Measurements from ENCODE around the gene NTRK1. TPM values are rescaled to one million over a fixed set of nuclear protein-coding genes. Genes with fewer than 3 reads are reported as not detected.

NTRK1 gene
- total RNA-seq, 1 experiment from 2014 or later: 0.89 TPM

DNA sequence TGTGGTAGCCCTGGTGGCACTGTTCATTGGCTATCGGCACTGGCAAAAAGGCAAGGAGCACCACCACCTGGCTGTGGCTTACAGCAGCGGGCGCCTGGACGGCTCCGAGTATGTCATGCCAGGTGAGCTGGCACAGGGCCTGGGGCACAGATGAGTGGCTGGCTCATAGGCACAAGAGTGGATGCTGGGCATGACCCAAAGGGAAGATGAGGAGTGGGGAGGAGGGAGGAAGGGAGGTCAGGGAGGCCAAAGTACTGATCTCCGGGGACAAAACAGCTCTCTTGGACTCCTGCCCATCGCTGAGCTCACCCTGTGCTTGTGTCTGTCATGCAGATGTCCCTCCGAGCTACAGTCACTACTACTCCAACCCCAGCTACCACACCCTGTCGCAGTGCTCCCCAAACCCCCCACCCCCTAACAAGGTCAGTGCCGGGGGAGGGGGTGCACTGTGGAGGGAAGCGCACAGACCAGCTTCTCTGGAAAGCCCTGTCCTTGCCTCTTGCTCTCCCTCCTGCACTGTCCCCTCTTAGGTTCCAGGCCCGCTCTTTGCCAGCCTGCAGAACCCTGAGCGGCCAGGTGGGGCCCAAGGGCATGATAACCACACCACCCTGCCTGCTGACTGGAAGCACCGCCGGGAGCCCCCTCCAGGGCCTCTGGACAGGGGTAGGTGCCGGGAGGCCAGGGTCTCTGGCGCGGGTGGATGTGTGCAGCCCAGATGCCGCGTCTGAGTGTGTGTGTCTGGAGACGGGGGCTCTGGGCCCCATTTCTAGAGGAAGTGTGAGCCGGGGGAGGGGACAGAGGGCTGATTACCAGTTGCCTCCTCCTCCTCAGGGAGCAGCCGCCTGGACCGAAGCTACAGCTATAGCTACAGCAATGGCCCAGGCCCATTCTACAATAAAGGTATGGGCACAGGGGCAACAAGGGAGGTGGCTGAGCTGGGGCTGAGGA, 52.5 kb downstream of the NTRK1 start:
- Histone ChIP-seq H3K27me3 (ENCODE audit: insufficient read depth, low read length) (no peaks in the 10 kb centered on the region), H3K36me3 (ENCODE audit: control insufficient read depth in 1 of 2, insufficient read depth in 2 of 2, low read length in 2 of 2) (peaks cover 2 to 17% of the 10 kb centered on the region in 2 experiments; a peak in 3 of 4 replicates), H3K4me2 (ENCODE audit: low read length) (no peak overlapping the region), H3K4me3 (replicated peaks in 1 of 2; ENCODE audit: low read depth in 1 of 2, low read length in 2 of 2) (no peak overlapping the region), H3K9me3 (ENCODE audit: control insufficient read depth in 1 of 2, insufficient read depth in 1 of 2, low read depth in 1 of 2, low read length in 2 of 2) (no peaks in the 10 kb centered on the region), H3K27ac (ENCODE audit: low read depth, low read length) (no peak overlapping the region), H3K9ac (ENCODE audit: low read length) (no peak overlapping the region), H3K79me2 (ENCODE audit: insufficient read depth, low read length) (no peaks in the 10 kb centered on the region), H4K20me1 (ENCODE audit: insufficient read depth) (no peaks in the 10 kb centered on the region), H3K9me2 (ENCODE audit: insufficient read depth) (no peaks in the 10 kb centered on the region), H2AFZ (ENCODE audit: low read depth, low read length, poor library complexity, severe bottlenecking) (no peak overlapping the region), H3K4me1 (ENCODE audit: control insufficient read depth in 1 of 2, insufficient read depth in 2 of 2, low read length in 2 of 2) (peaks cover 0 to 15% of the 10 kb centered on the region in 2 experiments; a peak in 2 of 4 replicates)
- no peak for DNase-seq (ENCODE audit: low read depth, low spot score)
- BruUV-seq (replicated peaks): no TSS peak
- POLR2A ChIA-PET: no interaction called here
- intact Hi-C loops (cut with micrococcal nuclease): no loop called here
- TF ChIP-seq EZH2phosphoT487 (IDR thresholded peaks at IDR 0.05; ENCODE audit: borderline replicate concordance) (no peak), SIN3A (IDR thresholded peaks at IDR 0.05; ENCODE audit: low read depth) (no peak), JUND (IDR thresholded peaks at IDR 0.05) (no peak), ZNF274 (IDR thresholded peaks at IDR 0.05; ENCODE audit: low read depth, low read length) (no peak), POLR2AphosphoS5 (IDR thresholded peaks at IDR 0.05; ENCODE audit: low read depth, low read length) (no peak), SRF (IDR thresholded peaks at IDR 0.05; ENCODE audit: low read depth) (no peak), EZH2 (IDR thresholded peaks at IDR 0.05) (no peak), ELF1 (IDR thresholded peaks at IDR 0.05; ENCODE audit: borderline replicate concordance, low read depth) (no peak), YY1 (IDR thresholded peaks at IDR 0.05; ENCODE audit: extremely low read depth, insufficient replicate concordance, low read depth, low read length) (no peak), FOSL1 (IDR thresholded peaks at IDR 0.05; ENCODE audit: low read depth) (no peak), ZFX (IDR thresholded peaks at IDR 0.05) (no peak), POLR2A (IDR thresholded peaks at IDR 0.05; ENCODE audit: borderline replicate concordance, extremely low read depth, insufficient read depth, insufficient read length) (no peak), CEBPB (IDR thresholded peaks at IDR 0.05; ENCODE audit: low read depth) (no peak), EGR1 (IDR thresholded peaks at IDR 0.05; ENCODE audit: low read depth) (no peak), TCF7L2 (IDR thresholded peaks at IDR 0.05; ENCODE audit: borderline replicate concordance, extremely low read depth, insufficient read depth, insufficient read length) (no peak)
- TF ChIP-seq, protein P1, sequence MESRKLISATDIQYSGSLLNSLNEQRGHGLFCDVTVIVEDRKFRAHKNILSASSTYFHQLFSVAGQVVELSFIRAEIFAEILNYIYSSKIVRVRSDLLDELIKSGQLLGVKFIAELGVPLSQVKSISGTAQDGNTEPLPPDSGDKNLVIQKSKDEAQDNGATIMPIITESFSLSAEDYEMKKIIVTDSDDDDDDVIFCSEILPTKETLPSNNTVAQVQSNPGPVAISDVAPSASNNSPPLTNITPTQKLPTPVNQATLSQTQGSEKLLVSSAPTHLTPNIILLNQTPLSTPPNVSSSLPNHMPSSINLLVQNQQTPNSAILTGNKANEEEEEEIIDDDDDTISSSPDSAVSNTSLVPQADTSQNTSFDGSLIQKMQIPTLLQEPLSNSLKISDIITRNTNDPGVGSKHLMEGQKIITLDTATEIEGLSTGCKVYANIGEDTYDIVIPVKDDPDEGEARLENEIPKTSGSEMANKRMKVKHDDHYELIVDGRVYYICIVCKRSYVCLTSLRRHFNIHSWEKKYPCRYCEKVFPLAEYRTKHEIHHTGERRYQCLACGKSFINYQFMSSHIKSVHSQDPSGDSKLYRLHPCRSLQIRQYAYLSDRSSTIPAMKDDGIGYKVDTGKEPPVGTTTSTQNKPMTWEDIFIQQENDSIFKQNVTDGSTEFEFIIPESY (IDR thresholded peaks at IDR 0.05; ENCODE audit: extremely low read depth, insufficient replicate concordance, low read length): no peak
- TF ChIP-seq, protein P2, sequence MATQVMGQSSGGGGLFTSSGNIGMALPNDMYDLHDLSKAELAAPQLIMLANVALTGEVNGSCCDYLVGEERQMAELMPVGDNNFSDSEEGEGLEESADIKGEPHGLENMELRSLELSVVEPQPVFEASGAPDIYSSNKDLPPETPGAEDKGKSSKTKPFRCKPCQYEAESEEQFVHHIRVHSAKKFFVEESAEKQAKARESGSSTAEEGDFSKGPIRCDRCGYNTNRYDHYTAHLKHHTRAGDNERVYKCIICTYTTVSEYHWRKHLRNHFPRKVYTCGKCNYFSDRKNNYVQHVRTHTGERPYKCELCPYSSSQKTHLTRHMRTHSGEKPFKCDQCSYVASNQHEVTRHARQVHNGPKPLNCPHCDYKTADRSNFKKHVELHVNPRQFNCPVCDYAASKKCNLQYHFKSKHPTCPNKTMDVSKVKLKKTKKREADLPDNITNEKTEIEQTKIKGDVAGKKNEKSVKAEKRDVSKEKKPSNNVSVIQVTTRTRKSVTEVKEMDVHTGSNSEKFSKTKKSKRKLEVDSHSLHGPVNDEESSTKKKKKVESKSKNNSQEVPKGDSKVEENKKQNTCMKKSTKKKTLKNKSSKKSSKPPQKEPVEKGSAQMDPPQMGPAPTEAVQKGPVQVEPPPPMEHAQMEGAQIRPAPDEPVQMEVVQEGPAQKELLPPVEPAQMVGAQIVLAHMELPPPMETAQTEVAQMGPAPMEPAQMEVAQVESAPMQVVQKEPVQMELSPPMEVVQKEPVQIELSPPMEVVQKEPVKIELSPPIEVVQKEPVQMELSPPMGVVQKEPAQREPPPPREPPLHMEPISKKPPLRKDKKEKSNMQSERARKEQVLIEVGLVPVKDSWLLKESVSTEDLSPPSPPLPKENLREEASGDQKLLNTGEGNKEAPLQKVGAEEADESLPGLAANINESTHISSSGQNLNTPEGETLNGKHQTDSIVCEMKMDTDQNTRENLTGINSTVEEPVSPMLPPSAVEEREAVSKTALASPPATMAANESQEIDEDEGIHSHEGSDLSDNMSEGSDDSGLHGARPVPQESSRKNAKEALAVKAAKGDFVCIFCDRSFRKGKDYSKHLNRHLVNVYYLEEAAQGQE (IDR thresholded peaks at IDR 0.05; ENCODE audit: low read depth): no peak
- TF ChIP-seq, protein P3, sequence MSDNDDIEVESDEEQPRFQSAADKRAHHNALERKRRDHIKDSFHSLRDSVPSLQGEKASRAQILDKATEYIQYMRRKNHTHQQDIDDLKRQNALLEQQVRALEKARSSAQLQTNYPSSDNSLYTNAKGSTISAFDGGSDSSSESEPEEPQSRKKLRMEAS (IDR thresholded peaks at IDR 0.05): no peak
- TF ChIP-seq, protein P4, sequence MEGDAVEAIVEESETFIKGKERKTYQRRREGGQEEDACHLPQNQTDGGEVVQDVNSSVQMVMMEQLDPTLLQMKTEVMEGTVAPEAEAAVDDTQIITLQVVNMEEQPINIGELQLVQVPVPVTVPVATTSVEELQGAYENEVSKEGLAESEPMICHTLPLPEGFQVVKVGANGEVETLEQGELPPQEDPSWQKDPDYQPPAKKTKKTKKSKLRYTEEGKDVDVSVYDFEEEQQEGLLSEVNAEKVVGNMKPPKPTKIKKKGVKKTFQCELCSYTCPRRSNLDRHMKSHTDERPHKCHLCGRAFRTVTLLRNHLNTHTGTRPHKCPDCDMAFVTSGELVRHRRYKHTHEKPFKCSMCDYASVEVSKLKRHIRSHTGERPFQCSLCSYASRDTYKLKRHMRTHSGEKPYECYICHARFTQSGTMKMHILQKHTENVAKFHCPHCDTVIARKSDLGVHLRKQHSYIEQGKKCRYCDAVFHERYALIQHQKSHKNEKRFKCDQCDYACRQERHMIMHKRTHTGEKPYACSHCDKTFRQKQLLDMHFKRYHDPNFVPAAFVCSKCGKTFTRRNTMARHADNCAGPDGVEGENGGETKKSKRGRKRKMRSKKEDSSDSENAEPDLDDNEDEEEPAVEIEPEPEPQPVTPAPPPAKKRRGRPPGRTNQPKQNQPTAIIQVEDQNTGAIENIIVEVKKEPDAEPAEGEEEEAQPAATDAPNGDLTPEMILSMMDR (IDR thresholded peaks at IDR 0.05 in 2 of 3, conservative IDR thresholded peaks at IDR 0.05 in 1 of 3; ENCODE audit: borderline replicate concordance in 1 of 3, insufficient read depth in 1 of 3, low read depth in 2 of 3, low read length in 2 of 3): no peak
- ATAC-seq: peak; percentile 53; the same call in 1 of the 2 replicates
- CTCF ChIA-PET: no interaction called here
- RAD21 ChIA-PET (ENCODE audit: low non-redundant PET in 1 of 2, low total read pairs in 2 of 2, uncharacterized antibody in 2 of 2, unreplicated experiment in 2 of 2): no interaction called here

Measured in HCT116 (cell line).